HG03280 (cell line): ENCODE data around the gene COQ7.

ENCODE experiments used
- ATAC-seq: cut with Tn5 transposase; IDR thresholded peaks from one replicate; pipeline ENCODE4 v1.9.1; 2021; ENCODE audit warnings: mild to moderate bottlenecking, moderate library complexity; ENCODE audit not compliant: unreplicated experiment

The COQ7 gene

GRCh38 chr16:19067349-19068236, at the start of gene COQ7:
COQ7 (plus strand) TSS chr16:19067614; CDS start chr16:19067665, 51 bp downstream.
- peak; percentile 89 for ATAC-seq

- ATAC-seq = no peak
Observed at GRCh38 chr16:19020689-19021088, 46.7 kb upstream of the COQ7 start.

GRCh38 chr16:19021747-19022146, 45.7 kb upstream of the COQ7 start:
- ATAC-seq = no peak

- no peak for ATAC-seq
Observed at GRCh38 chr16:19027416-19027815, 40.0 kb upstream of the COQ7 start.

GRCh38 chr16:19029980-19030379, 37.4 kb upstream of the COQ7 start:
- ATAC-seq = no peak

GRCh38 chr16:19031738-19032137, 35.7 kb upstream of the COQ7 start:
- no peak for ATAC-seq

- ATAC-seq = no peak
Observed at GRCh38 chr16:19033761-19034160, 33.7 kb upstream of the COQ7 start.

GRCh38 chr16:19040400-19040799, 27.0 kb upstream of the COQ7 start:
- no peak for ATAC-seq

GRCh38 chr16:19044769-19045168, 22.6 kb upstream of the COQ7 start:
- ATAC-seq = no peak

GRCh38 chr16:19046062-19046461, 21.4 kb upstream of the COQ7 start:
- no peak for ATAC-seq

GRCh38 chr16:19062706-19063105, 4.7 kb upstream of the COQ7 start:
- ATAC-seq = no peak

GRCh38 chr16:19066988-19067348, 446 bp upstream of the COQ7 start:
- ATAC-seq = no peak

GRCh38 chr16:19068237-19068815, 912 bp downstream of the COQ7 start:
- ATAC-seq = no peak

- ATAC-seq = no peak
Observed at GRCh38 chr16:19071811-19072777, 4.7 kb downstream of the COQ7 start.

- no peak for ATAC-seq
Observed at GRCh38 chr16:19073344-19073743, 5.9 kb downstream of the COQ7 start.

GRCh38 chr16:19073863-19074262, 6.4 kb downstream of the COQ7 start:
- ATAC-seq = no peak

GRCh38 chr16:19075511-19075910, 8.1 kb downstream of the COQ7 start:
- ATAC-seq = no peak

GRCh38 chr16:19077879-19078278, 10.5 kb downstream of the COQ7 start:
- no peak for ATAC-seq

- ATAC-seq = no peak
Observed at GRCh38 chr16:19083670-19084069, 16.3 kb downstream of the COQ7 start.

- no peak for ATAC-seq
Observed at GRCh38 chr16:19084139-19084538, 16.7 kb downstream of the COQ7 start.

GRCh38 chr16:19084879-19085278, 17.5 kb downstream of the COQ7 start:
- no peak for ATAC-seq
